IPS-20b (cell line): Measurements from ENCODE around the gene TDRD7.
"Not testable (repeated sequence)": the region's sequence is repeated elsewhere in the genome, so short reads cannot be mapped to it uniquely, and the experiment has no call there.

Source experiments
- H3K27ac ChIP-seq: one replicate; pipeline ENCODE4 v1.5.1; 2013; ENCODE audit warnings: low read length
- H3K27me3 ChIP-seq: 2 replicates; pipeline ENCODE4 v1.6.1; 2013; ENCODE audit warnings: mild to moderate bottlenecking, low read length, inconsistent platforms; ENCODE audit not compliant: insufficient read depth
- H3K36me3 ChIP-seq: 2 replicates; pipeline ENCODE4 v1.6.1; 2013; ENCODE audit warnings: low read depth, mild to moderate bottlenecking, inconsistent platforms, low read length, moderate library complexity; ENCODE audit not compliant: insufficient read depth
- H3K4me1 ChIP-seq: 2 replicates; pipeline ENCODE4 v1.6.1; 2013; ENCODE audit warnings: mild to moderate bottlenecking, control low read depth, inconsistent platforms, low read length, moderate library complexity; ENCODE audit not compliant: insufficient read depth
- H3K4me3 ChIP-seq: 2 replicates; pipeline ENCODE4 v1.5.1; 2013; ENCODE audit warnings: mild to moderate bottlenecking, low read length, inconsistent platforms
- H3K9ac ChIP-seq: 2 replicates; pipeline ENCODE4 v1.6.1; 2013; ENCODE audit warnings: low read depth, mild to moderate bottlenecking, inconsistent platforms, low read length, moderate library complexity
- H3K9me3 ChIP-seq: 2 replicates; pipeline ENCODE4 v1.6.1; 2013; ENCODE audit warnings: mild to moderate bottlenecking, low read depth, low read length, inconsistent platforms; ENCODE audit not compliant: insufficient read depth

TDRD7 gene

GRCh38 chr9:97431044-97431441 is 19.1 kb downstream of the TDRD7 start:
- Histone ChIP-seq H3K36me3 (no peaks in the 10 kb centered on the region), H3K4me1 (no peaks in the 10 kb centered on the region), H3K4me3 (no peak overlapping the region), H3K27ac (no peak overlapping the region), H3K9ac (no peak overlapping the region), H3K27me3 (no peaks in the 10 kb centered on the region), H3K9me3 (no peaks in the 10 kb centered on the region)

GRCh38 chr9:97431549-97432143 is 19.8 kb downstream of the TDRD7 start:
- Histone ChIP-seq H3K4me3 (no peak overlapping the region), H3K27me3 (no peaks in the 10 kb centered on the region), H3K4me1 (no peaks in the 10 kb centered on the region), H3K9ac (no peak overlapping the region), H3K36me3 (no peaks in the 10 kb centered on the region), H3K9me3 (no peaks in the 10 kb centered on the region), H3K27ac (no peak overlapping the region)

- H3K4me1 ChIP-seq: peaks cover 5% of the 10 kb centered on the region; the same call in 1 of the 2 replicates
- H3K9me3 ChIP-seq: no peaks in the 10 kb centered on the region
- no peaks in the 10 kb centered on the region for H3K36me3 ChIP-seq
- no peak overlapping the region for H3K4me3 ChIP-seq
- H3K27me3 ChIP-seq: no peaks in the 10 kb centered on the region
- no peak overlapping the region for H3K9ac ChIP-seq
- H3K27ac ChIP-seq: no peak overlapping the region
Observed at GRCh38 chr9:97437051-97437600, 25.2 kb downstream of the TDRD7 start.

GRCh38 chr9:97438257-97438656 is 26.4 kb downstream of the TDRD7 start:
- no peak overlapping the region for H3K27ac ChIP-seq
- H3K4me1 ChIP-seq: peaks cover 5% of the 10 kb centered on the region; the same call in 1 of the 2 replicates
- H3K36me3 ChIP-seq: no peaks in the 10 kb centered on the region
- no peak overlapping the region for H3K4me3 ChIP-seq
- H3K9ac ChIP-seq: no peak overlapping the region
- no peaks in the 10 kb centered on the region for H3K9me3 ChIP-seq
- H3K27me3 ChIP-seq: no peaks in the 10 kb centered on the region

GRCh38 chr9:97438666-97439065 is 26.8 kb downstream of the TDRD7 start:
- Histone ChIP-seq H3K27ac (no peak overlapping the region), H3K4me1 (peaks cover 5% of the 10 kb centered on the region; the same call in 1 of the 2 replicates), H3K36me3 (no peaks in the 10 kb centered on the region), H3K27me3 (no peaks in the 10 kb centered on the region), H3K9ac (no peak overlapping the region), H3K4me3 (no peak overlapping the region), H3K9me3 (no peaks in the 10 kb centered on the region)

GRCh38 chr9:97440160-97440559 is 28.3 kb downstream of the TDRD7 start:
- Histone ChIP-seq H3K9ac (no peak overlapping the region), H3K4me3 (no peak overlapping the region), H3K9me3 (no peaks in the 10 kb centered on the region), H3K27ac (no peak overlapping the region), H3K4me1 (peaks cover 5% of the 10 kb centered on the region; the same call in 1 of the 2 replicates), H3K27me3 (no peaks in the 10 kb centered on the region), H3K36me3 (no peaks in the 10 kb centered on the region)

- Histone ChIP-seq H3K9ac (no peak overlapping the region), H3K27me3 (no peaks in the 10 kb centered on the region), H3K36me3 (no peaks in the 10 kb centered on the region), H3K27ac (no peak overlapping the region), H3K4me3 (no peak overlapping the region), H3K9me3 (no peaks in the 10 kb centered on the region), H3K4me1 (peaks cover 5% of the 10 kb centered on the region; the same call in 1 of the 2 replicates)
Observed at GRCh38 chr9:97441729-97442128, 29.8 kb downstream of the TDRD7 start.

- H3K9ac ChIP-seq: no peak overlapping the region
- H3K4me1 ChIP-seq: peaks cover 2% of the 10 kb centered on the region; the same call in 1 of the 2 replicates
- H3K9me3 ChIP-seq: no peaks in the 10 kb centered on the region
- no peak overlapping the region for H3K27ac ChIP-seq
- no peaks in the 10 kb centered on the region for H3K36me3 ChIP-seq
- no peaks in the 10 kb centered on the region for H3K27me3 ChIP-seq
- no peak overlapping the region for H3K4me3 ChIP-seq
Observed at GRCh38 chr9:97445119-97445701, 33.3 kb downstream of the TDRD7 start.

DNA sequence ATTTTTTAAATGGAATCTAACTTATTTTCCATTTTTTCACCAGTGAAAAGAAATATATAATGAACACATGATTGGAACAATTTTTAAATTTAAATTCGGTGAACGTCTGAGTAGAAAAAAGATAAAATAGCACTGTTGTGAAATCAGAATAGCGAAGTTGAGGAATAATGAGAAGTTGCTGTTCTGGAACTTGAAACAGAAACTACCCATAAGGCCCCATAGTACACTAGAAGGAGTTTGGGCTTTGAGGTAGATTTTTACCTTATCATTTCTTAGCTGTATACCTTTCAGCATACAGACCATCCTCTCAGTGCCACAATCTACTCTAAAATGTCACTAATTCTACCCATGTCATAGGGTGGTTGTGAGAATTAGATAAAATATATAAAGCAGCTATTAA is 35.1 kb downstream of the TDRD7 start:
- Histone ChIP-seq H3K27ac (no peak overlapping the region), H3K36me3 (no peaks in the 10 kb centered on the region)

GRCh38 chr9:97453573-97453972 is 41.7 kb downstream of the TDRD7 start:
- H3K27me3 ChIP-seq, H3K36me3 ChIP-seq, H3K4me1 ChIP-seq, H3K9ac ChIP-seq, H3K4me3 ChIP-seq, H3K27ac ChIP-seq, H3K9me3 ChIP-seq: not testable (repeated sequence)

More for the DNA sequence above, 35.1 kb downstream of the TDRD7 start:
- Histone ChIP-seq H3K9ac (no peak overlapping the region), H3K4me1 (no peaks in the 10 kb centered on the region), H3K4me3 (no peak overlapping the region), H3K9me3 (no peaks in the 10 kb centered on the region), H3K27me3 (no peaks in the 10 kb centered on the region)

- H3K27me3 ChIP-seq, H3K9me3 ChIP-seq, H3K4me3 ChIP-seq, H3K9ac ChIP-seq, H3K27ac ChIP-seq, H3K36me3 ChIP-seq, H3K4me1 ChIP-seq: not testable (repeated sequence)
Observed at GRCh38 chr9:97456841-97457240, 44.9 kb downstream of the TDRD7 start.

GRCh38 chr9:97459326-97459725 is 47.4 kb downstream of the TDRD7 start:
- Histone ChIP-seq H3K9ac (no peak overlapping the region), H3K4me3 (no peak overlapping the region), H3K9me3 (no peaks in the 10 kb centered on the region), H3K4me1 (peaks cover 9% of the 10 kb centered on the region; the same call in 1 of the 2 replicates), H3K36me3 (no peaks in the 10 kb centered on the region), H3K27me3 (no peaks in the 10 kb centered on the region), H3K27ac (no peak overlapping the region)
